ENCODE data around the gene FN1. TPM values are rescaled to one million over a fixed set of nuclear protein-coding genes. Genes with fewer than 3 reads are reported as not detected.
A peak's percentile ranks its signal among the peaks of the same experiment; 100 is the strongest.

The FN1 gene
- polyA plus RNA-seq, 2 of the 4 experiments (the other 2 are of a cell fraction), result 203 to 500 TPM

DNA sequence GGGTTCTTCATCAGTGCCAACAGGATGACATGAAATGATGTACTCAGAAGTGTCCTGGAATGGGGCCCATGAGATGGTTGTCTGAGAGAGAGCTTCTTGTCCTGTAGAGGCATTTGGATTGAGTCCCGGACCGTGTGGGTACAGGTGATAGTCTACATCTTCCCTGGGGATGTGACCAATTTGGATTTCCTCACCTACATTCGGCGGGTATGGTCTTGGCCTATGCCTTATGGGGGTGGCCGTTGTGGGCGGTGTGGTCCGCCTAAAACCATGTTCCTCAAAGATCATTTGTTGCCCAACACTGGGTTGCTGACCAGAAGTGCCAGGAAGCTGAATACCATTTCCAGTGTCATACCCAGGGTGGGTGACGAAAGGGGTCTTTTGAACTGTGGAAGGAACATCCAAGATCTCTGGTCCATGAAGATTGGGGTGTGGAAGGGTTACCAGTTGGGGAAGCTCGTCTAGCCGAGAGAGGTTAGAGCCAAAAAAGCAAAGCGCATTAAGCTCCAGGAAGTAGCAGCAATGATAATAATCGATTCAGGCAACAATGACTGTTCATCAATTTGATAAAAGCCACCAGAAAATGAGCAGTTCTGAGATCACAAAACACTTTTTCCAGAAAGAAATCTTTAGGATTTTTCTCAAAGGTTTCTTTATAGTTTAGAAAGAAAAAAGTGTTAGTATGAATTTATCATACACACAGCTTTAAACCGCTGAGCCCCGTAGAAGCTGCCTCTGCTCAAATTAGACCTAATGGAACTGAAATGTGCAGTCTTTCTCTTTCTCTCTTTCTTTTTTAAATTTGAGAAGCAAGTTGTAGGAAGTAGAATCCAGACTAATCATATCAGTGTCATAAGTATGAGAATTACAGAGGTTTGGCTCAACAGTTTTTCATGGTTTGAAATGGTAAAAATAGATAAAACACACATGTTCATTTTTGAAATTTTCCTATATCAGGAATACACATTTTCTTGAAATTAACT is 63.7 kb downstream of the FN1 start:
- Histone ChIP-seq H3K27ac (no peak overlapping the region), H3K4me3 (no peak overlapping the region), H3K4me1 (no peaks in the 10 kb centered on the region), H3K9me3 (no peaks in the 10 kb centered on the region), H3K4me2 (no peak overlapping the region)
- TF ChIP-seq RAD21 (conservative IDR thresholded peaks at IDR 0.05 in 1 of 2, IDR thresholded peaks at IDR 0.05 in 1 of 2), result no peak
- TF ChIP-seq CHD4 (IDR thresholded peaks at IDR 0.05; ENCODE audit: borderline replicate concordance), result no peak
- no peak for TF ChIP-seq RFX5 (IDR thresholded peaks at IDR 0.05)
- TF ChIP-seq ZNF302 (CRISPR knock-in tag; IDR thresholded peaks at IDR 0.05), result no peak
- TF ChIP-seq POLR2AphosphoS2 (conservative IDR thresholded peaks at IDR 0.05; ENCODE audit: low read length), result no peak
- TF ChIP-seq EP300 (IDR thresholded peaks at IDR 0.05), result no peak
- TF ChIP-seq ESRRA (IDR thresholded peaks at IDR 0.05; ENCODE audit: borderline replicate concordance, low read length), result no peak
- TF ChIP-seq CHD2 (IDR thresholded peaks at IDR 0.05; ENCODE audit: low read length, partially characterized antibody), result no peak
- TF ChIP-seq JUN (IDR thresholded peaks at IDR 0.05), result no peak
- no peak for TF ChIP-seq BHLHE40 (IDR thresholded peaks at IDR 0.05; ENCODE audit: low read depth, low read length)
- TF ChIP-seq POLR2A (IDR thresholded peaks at IDR 0.05; ENCODE audit: low read length), result no peak
- no peak for TF ChIP-seq EHMT2 (IDR thresholded peaks at IDR 0.05; ENCODE audit: low read depth)
- no peak for TF ChIP-seq KDM5A (IDR thresholded peaks at IDR 0.05)
- no peak for TF ChIP-seq CBX8 (IDR thresholded peaks at IDR 0.05)
- TF ChIP-seq, protein P1, sequence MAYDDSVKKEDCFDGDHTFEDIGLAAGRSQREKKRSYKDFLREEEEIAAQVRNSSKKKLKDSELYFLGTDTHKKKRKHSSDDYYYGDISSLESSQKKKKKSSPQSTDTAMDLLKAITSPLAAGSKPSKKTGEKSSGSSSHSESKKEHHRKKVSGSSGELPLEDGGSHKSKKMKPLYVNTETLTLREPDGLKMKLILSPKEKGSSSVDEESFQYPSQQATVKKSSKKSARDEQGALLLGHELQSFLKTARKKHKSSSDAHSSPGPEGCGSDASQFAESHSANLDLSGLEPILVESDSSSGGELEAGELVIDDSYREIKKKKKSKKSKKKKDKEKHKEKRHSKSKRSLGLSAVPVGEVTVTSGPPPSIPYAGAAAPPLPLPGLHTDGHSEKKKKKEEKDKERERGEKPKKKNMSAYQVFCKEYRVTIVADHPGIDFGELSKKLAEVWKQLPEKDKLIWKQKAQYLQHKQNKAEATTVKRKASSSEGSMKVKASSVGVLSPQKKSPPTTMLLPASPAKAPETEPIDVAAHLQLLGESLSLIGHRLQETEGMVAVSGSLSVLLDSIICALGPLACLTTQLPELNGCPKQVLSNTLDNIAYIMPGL (CRISPR knock-in tag; IDR thresholded peaks at IDR 0.05; ENCODE audit: borderline replicate concordance), result no peak
- TF ChIP-seq ZC3H11A (IDR thresholded peaks at IDR 0.05), result no peak
- TF ChIP-seq ZFP36 (IDR thresholded peaks at IDR 0.05; ENCODE audit: borderline replicate concordance, partially characterized antibody), result no peak
- no peak for TF ChIP-seq FOXS1 (CRISPR knock-in tag; IDR thresholded peaks at IDR 0.05)
- FAIRE-seq, result no peak
- DNase-seq (ENCODE audit: low read depth in 1 of 2, low spot score in 1 of 2), result no peak
- ChIA-PET CTCF (interaction anchor here (0.6 to 1.4 kb wide), 3 partner anchors 10 to 548 kb away, joined by 3 read pairs; no protein-coding TSS in a partner anchor), POLR2A (no interaction called here)
- WGBS (ENCODE audit: missing lambda C conversion rate), result 92% methylated on average over 14 of the region's 14 CpGs
- no peak; a peak in 2 of 6 replicates for ATAC-seq

DNA sequence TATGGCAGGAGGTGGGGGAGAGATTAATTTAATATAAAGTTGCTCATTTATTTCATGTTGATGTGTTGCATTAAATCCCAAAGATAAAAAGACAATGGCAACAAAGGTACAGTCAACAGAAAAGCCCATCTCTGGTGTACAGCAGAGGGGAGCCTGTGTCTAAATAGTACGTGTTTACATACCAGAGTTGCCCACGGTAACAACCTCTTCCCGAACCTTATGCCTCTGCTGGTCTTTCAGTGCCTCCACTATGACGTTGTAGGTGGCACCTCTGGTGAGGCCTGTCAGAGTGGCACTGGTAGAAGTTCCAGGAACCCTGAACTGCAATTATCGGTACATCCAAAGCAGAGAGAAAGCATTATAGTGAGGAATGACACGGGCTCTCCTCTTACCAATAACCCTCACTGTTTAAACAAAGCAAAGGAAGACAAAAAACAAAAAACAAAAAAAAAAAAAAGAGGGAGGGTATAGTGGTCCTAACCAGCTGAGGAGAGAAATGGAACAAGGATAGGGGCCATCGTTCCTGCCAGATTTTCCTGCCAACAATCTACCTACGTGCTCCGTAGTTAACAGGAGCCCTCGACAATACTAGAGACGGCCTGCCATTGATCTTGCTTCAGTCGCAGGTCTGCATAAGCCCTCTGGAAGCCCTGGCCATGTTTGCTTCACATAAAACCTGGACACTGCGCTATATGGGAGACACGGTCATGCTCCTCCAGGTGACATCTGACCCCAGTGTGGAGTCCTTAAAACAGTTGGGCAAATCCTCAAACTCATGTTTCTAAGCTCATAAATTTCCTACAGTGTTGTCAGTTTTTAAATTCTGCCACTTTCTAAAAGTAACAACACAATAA is 65.5 kb downstream of the FN1 start:
- no peak overlapping the region for H3K4me2 ChIP-seq
- H3K9me3 ChIP-seq, result no peaks in the 10 kb centered on the region
- 85% methylated on average over 14 of the region's 14 CpGs for WGBS (ENCODE audit: missing lambda C conversion rate)
- ChIA-PET CTCF (no interaction called here), POLR2A (no interaction called here)
- ATAC-seq (no peak; a peak in 1 of 6 replicates), FAIRE-seq (no peak), DNase-seq (ENCODE audit: low read depth in 1 of 2, low spot score in 1 of 2) (no peak)
- H3K4me3 ChIP-seq, result no peak overlapping the region
- H3K4me1 ChIP-seq, result no peaks in the 10 kb centered on the region
- no peak overlapping the region for H3K27ac ChIP-seq
- TF ChIP-seq POLR2AphosphoS2 (conservative IDR thresholded peaks at IDR 0.05; ENCODE audit: low read length), result 0 out of 2 replicates have a peak, but pooled peaks have one; percentile 58
- no peak for TF ChIP-seq JUN (IDR thresholded peaks at IDR 0.05)

DNA sequence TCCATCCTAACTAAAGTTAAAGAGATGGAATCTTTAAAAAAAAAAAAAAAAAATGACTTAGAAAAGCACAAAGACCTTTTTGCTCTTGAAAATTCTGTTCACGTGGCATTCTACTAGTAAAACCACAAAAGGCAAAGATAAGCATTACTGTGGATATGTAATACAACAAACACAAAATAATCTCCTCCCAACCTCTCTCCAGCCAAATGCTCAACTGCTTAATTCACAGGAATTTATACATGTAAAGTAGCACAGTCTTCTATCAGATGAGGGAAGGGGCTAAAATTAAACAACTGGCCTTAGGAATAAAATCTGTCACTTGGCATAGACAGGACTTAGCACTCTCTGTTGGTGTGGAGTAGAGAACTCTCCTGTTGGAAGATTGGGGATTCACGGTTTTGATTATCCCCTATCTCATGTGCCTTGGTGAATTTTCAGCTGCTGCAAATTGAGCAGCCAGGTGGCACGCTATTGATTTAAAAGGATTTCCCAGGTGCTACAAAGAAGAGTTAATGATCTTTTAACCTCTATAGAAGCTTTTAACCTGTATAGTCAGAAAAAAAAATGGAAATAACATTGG is 66.6 kb downstream of the FN1 start:
- ChIA-PET POLR2A (no interaction called here), CTCF (interaction anchor here (1.1 kb wide), 1 partner anchor 562 kb away, joined by 4 read pairs; no protein-coding TSS in a partner anchor)
- H3K4me3 ChIP-seq, result no peak overlapping the region
- 84% methylated on average over 3 of the region's 3 CpGs for WGBS (ENCODE audit: missing lambda C conversion rate)
- no peaks in the 10 kb centered on the region for H3K4me1 ChIP-seq
- TF ChIP-seq NR3C1 (IDR thresholded peaks at IDR 0.05) (no peak), FOSB (CRISPR knock-in tag; IDR thresholded peaks at IDR 0.05) (no peak), MYC (IDR thresholded peaks at IDR 0.05; ENCODE audit: borderline replicate concordance, low read length) (no peak), CHD4 (IDR thresholded peaks at IDR 0.05; ENCODE audit: borderline replicate concordance) (no peak)
- DNase-seq (ENCODE audit: low read depth in 1 of 2, low spot score in 1 of 2), result no peak
- H3K4me2 ChIP-seq, result no peak overlapping the region
- no peak for FAIRE-seq
- no peak overlapping the region for H3K27ac ChIP-seq
- ATAC-seq, result no peak
- H3K9me3 ChIP-seq, result no peaks in the 10 kb centered on the region

Data from A549 (cell line).